Neural progenitor cell (in vitro differentiated cells): ENCODE results near the gene PRRX2.

ENCODE experiments used
- CTCF ChIP-seq: fragments of 200-600 bp; sonication (generic); IDR thresholded peaks from 2 replicates; pipeline ENCODE4 v1.5.1; 2017; ENCODE audit warnings: antibody characterized with exemption, mild to moderate bottlenecking
- EZH2phosphoT487 ChIP-seq: fragments of 200-600 bp; sonication (generic); IDR thresholded peaks from 2 replicates; pipeline ENCODE4 v1.6.1; 2017; ENCODE audit warnings: antibody characterized with exemption

DNA sequence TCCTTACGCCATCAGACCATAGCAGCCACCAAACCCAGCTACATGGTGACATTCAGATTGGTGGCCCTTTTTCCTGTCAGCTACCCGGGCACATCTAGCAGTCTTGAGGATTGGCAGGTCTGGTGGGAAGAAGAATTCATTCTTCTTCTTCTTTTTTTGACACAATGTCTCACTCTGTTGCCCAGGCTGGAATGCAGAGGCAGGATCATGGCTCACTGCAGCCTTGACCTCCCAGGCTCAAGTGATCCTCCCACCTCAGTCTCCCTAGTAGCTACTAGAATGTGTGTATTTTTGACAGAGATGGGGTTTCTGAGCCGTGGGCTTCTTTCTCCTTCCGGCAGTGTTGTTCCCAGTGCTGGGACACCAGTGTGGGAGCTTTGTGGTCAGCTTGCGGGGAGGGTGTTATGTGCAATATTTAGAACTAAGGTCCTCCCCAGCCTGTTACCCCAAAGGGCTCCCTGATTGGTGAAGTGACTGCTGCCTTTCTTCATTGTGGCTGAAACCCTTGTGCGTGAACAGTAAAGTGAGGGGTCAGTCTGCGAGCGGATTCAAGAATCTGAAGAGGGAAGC, 36.1 kb upstream of the PRRX2 start:
- TF ChIP-seq CTCF (no peak), EZH2phosphoT487 (no peak)
